GM20431 (cell line): ENCODE measurements around the gene RGP1.

Experiments
- in situ Hi-C: fragments of 300-500 bp; cut with MseI, MboI; formaldehyde crosslinking; loops from one replicate; pipeline ENCODE4 v1.15.0; 2020; ENCODE audit warnings: low sequenced_read_pairs; ENCODE audit not compliant: unreplicated experiment

RGP1 gene

DNA sequence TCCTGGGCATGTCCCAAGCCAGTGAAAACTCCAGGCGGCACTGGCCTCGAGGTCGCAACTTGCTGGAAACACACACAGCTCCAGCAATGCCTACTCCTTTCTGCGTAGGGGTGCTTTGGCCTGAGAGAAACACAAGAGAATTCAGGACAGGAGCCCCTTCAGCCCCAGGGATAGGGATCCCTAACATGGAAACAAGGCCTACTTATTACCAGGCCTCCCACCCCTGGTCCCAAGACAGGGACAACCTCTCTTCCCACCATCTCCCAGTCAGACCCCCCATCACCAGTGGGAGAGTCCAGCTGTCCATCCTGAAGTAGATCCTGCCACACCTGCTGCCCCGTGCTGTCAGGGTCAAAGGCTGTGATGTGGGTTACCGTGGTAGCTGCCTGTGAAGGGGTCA is 8.8 kb upstream of the RGP1 start:
- in situ Hi-C loops = no loop called here

DNA sequence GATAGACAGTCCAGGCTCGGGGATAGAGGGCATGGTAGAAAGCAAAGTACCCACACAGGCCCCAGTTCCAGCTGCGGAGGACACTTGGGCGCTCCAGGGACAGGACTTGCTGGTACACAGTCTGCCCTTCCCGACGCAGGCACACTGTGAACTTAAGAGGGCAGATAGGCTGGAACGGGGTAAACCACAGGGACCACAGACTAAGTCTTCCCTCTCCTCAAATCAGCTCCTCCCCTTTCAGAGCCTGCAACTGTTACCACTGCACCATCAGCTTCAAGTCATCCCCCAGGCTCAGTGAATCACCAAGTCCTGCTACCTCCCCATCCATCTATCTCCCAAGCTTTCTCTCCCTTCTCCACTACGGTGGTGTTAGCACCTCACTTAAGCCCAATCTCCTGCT is 7.3 kb upstream of the RGP1 start:
- in situ Hi-C loops = no loop called here

DNA sequence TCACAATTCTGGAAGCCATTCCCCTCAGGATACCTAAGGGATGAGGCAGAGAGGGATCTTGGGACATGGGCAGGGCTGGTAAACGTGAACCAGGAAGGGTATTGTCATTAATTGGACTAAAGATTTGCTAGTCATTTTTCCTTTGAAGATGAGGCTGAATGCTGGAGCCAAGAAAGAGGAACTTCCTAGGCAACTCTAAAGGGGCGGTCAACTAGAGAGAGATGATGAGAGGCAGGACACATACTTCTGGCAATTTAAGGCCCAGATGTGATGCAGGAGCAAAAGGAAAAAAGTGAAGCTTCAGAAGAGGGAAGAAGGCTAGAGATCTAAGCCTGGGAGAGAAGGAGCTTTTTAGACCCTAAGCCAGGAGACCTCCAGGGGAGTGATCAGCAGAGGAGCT is 5.6 kb upstream of the RGP1 start:
- in situ Hi-C loops = no loop called here

DNA sequence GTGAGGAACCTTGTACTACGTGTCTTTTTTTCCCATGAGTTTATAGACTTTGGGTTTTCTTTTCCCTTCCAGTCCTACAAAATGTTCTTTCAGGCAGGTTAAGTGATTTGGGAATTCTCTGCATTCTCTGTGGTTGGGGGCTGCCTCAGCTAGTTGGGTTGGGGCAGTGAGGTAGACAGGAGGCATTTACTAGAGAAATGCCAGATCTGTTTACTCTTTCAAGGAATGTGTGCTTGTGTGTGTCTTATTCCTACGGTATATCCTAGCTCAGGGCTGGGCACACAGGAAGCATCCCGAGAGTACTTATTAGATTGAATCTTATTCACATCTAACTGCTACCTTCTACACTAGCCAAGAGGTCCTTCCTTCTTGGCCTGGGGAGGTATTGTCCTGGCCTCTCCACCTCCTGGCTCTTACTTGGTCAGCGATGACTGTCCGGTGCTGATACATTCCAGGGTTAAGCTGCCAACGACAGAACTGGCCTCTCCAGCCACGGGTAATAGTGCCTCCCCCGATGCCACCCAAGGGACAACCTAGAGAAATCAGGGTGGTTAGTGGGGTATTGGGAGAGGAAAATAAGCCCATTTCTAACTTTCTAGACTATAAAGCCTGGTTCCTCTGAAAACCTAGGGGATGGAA is 5.1 kb upstream of the RGP1 start:
- in situ Hi-C loops = no loop called here

DNA sequence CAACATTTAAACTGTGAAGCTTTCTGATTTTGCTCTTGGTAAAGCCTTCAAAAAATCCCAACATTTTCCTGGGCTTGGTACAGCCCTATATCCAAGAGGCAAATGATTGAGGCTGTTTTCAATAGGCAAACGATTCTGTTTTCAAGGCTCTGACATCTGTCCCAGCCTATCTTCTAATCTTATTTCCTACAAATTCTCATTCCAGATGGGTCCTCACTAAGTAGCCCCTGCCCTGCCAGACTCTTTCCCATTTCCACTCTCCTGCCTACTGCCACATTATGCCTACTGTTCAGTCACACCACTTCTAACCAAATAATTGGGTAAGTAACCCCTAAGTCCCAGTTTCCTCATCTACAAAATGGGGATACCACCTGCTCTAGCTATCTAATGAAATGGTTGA is 3.5 kb upstream of the RGP1 start:
- in situ Hi-C loops = no loop called here

DNA sequence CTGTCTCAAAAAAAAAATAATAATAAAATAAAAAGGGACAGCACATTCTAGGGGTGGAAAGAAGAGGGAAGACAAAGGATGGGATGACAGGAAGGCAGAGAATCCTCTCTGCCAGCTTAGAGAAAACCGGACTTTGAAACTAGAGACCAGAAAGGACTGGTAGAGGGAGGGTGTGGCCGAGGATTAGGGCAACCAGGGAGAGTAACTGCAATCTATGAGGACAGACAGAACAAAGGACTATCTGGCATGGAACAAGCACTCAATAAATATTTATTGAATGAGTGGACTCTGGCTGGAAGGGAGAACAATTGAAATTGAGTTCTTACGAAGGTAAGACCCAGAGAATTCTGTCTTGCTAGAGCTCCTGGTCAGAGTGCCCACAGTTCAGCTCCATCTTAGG is 2.5 kb upstream of the RGP1 start:
- in situ Hi-C loops = no loop called here

DNA sequence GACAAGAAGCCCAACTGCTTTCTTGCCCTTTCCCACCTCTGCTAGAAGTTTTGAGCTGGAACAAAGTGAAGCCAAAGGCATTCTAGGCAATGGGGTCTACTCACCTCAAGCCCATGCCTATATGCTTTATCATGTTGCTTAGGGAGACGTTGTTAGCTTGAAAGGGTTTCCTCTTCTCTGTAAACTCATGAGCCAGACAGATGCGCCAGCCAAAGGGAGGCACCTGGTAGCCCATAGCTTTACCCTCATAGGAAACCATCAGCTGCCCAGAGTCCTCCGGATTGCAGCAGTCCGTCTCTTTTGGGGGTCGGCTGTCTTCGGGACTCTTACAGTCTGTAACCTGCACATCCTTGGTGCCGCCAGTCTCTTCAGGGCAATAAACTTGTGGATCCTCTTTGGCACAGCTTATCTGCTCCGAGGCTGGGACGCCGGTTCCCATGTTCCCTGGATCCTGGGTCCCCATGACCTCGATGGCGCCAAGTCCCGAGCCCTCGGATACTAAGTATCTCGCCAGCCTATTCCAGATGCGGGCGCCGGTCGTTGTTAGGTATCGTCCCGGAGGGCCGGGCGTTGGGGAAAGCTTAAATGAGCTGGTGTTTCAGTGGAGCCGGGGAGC is 737 bp upstream of the RGP1 start:
- in situ Hi-C loops = no loop called here

DNA sequence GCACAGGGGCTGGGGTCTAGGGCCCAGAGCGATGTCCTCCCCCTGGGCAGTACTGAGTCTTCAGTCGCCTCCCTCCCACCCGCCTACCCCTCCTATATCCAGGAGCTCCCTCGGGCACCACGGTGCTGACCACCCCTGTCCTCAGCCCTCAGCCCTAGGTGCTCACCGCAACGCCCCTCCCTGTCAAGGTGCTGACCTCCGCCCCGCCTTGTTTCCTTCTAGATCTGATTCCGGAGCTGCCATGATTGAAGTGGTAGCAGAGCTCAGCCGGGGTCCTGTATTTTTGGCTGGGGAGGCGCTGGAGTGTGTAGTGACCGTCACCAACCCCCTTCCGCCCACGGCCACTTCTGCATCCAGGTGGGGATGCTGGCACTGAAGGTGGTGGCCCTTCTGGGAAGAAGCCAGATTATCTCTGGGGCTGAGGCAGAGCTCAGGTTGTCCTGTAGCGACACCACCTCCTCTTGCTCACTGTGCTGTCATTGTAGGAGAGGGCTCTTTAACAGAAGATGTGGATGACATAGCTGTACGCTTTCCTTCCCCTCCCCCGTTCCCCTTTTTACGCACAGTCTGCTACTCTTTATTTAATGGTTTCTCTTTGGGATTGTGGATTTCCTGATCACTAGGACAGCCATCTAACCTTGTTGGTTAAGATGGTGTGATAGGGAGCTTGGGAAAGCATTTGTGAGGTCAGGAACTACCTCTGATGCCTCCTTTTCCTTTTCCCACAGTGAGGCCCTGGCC is 598 bp downstream of the RGP1 start:
- in situ Hi-C loops = no loop called here

DNA sequence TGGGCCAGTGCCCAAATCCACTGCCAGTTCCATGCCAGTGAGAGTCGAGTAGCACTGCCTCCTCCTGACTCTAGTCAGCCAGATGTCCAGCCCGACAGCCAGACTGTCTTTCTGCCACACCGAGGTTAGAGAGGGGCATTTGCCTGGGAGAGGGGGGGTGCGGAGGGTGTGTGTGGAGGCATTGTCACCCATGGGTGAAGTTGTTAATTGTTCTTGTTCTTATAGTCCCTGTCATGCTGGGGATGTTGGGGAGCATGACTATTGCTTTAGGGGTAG is 1.1 kb downstream of the RGP1 start:
- in situ Hi-C loops = no loop called here

DNA sequence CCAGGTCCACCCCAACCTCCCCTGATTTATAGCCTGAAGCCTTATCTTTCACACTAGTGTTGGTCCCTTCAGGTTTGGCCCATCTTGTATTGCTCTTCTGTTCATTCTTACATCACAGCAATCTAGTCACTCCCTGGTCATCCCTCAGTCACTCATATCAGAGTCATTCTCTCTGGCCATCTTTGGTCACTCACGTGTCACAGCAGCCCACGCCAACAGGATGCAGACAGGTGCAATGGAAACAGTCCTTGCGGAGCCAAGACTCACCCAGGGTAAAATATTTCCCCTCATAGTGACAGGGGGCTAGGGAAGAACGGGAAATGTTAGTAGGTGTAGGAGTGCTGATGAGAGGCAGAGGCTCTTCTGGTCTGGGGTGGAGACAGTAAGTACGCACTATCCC is 4.4 kb downstream of the RGP1 start:
- in situ Hi-C loops = no loop called here

DNA sequence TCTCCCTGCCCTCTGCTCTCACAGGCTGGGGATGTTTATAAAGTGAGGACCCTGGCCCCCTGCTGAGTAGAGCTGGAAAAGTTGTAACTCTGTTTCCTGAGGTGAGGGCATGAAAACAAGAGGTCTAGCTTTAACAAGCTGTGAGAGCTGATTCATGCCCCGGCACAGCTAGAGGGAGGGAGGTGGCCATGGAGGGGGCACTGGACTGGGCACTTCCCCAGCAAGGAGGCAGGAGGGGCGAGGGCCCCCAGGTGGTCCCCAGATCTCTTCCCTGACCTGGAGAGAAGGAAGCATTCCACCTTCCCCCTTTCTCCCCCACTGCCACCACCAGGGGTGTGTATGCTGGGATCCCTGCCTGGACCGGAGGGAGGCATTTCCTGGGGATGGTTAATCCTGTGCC is 5.2 kb downstream of the RGP1 start, which contains the start of gene MSMP:
MSMP (minus strand) TSS at position 13 of the 400 bp plus-strand sequence. CDS start 147 bp downstream, outside the sequence.
- in situ Hi-C loops = no loop called here

DNA sequence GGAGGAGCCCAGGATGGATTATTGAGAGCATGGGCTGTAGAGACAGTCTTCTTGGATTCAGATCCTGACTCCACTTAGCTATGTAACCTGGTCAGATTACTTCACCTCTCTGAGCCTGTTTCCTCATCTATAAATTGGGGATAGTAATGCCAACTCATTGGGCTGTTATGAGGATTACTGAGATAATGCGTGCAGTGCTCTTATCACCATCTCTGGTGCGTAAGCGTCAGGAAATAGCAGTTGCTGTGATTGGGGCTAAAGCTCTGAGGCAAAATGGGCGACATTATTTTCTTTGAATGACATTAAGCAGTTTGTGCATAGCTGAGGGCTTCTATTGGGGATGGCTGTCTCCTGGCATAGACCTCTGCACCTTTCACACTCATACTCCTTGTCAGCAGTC is 6.0 kb downstream of the RGP1 start:
- in situ Hi-C loops = no loop called here

DNA sequence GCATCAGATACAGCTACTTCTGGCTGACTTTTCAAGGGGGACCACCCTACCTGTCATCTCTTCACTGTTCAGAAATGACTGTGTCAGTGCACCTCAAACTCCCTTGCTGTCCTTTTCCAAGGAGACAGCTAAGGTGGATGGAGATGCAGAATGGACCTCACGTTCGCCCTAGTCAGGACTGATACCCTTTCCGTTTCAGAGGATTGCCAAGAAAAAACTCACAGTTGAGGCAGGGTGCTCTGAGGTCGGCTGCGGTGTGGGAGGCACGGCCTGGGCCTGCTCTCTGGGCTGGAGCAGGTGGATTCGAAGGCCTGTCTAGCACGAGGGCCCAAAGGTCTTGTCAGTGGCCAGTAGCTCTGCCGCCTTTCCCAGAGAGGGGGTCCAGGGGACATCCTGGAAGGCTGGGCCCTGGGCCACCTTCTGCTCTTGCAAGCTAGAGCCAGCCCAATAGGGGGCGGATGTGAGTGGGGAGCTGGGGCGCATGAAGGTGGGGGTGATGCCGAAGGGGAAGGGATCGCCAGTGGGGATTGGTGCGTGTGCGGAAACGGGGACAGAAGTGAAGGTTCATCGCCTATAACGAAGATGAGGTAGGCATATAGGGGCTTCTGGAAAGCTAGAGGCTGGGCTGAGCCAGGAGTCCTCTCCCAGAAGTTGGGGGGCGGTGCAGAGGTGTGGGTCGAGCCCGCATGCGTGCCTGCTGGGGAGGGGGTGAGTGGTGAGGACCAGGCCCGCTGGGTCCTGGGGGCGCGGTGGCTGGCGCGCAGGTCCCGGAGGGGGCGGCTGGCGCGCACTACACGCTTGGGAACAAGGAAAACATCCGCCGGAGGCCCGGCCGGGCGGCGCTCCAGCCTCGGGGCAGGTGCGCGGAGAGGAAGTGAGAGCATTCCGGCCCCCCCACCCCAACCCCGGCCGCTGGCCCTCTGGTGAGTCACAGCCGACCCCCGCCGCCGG is 7.5 kb downstream of the RGP1 start:
- in situ Hi-C loops = no loop called here

DNA sequence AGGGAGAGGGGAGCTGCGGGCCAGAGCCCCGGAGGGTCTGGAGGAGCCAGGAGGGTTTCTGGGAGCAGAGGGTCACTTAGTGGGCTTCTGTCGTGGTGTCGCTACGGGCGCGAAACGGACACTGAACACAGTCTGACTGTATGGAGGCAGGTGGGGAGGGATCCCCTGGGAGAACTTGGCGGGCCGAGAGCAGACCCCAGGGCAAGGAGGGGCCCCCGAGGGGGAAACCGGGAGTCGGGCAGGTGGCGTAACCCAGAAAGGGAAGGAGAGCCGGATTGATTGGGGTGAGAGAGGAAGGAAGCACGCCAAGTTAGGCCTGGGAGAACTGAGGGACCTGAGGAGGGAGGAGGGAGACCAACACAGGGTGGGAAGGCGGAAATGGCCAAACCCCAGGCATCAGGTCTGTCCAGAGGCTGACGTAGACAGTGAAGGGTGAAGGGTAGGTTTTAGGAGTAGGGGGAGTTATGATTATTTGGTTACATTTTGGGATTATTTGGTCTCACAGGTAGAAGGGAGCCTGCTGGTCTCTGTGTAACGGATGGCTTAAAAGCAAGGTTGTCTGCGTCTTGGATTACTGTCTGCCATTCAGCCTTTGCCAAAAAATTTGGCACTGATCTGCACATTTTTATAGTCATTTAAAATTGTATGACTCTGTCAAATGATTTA is 8.3 kb downstream of the RGP1 start:
- in situ Hi-C loops = no loop called here

DNA sequence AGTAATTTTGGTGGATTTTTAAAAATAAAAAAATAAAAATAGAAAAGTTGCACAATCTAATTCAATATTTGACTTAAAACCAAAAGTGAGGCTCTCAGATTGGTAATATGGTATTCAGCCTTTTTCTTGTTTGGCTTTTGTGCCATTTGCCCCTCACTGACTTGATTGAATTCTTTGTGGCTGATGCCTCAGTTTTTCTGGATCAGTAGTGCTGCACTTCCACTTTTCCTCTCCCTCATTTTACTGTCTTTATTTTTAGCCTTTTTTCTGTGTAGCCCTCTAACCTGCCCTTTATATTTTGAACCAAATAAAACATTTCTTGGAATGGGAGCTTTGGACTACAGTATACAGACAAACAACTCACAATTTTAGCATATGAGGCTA is 8.8 kb downstream of the RGP1 start:
- in situ Hi-C loops = no loop called here

DNA sequence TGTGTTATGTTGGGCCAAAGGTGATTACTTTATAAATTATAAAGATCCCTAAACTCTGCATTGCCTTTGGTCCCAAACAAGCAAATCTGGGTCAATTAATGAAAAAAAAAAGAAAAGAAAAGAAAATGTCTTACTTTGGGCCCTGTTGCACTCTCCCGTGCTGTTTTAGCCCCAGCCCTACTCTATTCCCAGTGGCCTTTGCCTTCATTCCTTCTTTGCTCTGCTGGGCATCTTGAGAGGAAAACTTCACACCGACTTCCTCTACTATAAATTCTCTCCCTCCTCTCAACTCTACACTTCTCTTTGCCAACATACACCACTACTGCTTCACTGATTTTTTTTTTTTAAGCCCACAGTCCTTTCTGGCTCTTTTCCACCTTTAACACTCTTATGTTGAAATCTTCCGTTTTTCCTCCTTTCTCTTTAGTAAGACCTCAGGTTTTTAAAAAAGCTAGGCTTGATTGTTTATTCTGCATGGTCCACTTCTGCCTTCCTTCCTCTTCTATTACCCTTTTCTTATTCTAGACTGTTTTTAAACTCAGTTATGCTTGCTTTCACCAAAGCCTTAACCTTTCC is 9.5 kb downstream of the RGP1 start:
- in situ Hi-C loops = no loop called here

DNA sequence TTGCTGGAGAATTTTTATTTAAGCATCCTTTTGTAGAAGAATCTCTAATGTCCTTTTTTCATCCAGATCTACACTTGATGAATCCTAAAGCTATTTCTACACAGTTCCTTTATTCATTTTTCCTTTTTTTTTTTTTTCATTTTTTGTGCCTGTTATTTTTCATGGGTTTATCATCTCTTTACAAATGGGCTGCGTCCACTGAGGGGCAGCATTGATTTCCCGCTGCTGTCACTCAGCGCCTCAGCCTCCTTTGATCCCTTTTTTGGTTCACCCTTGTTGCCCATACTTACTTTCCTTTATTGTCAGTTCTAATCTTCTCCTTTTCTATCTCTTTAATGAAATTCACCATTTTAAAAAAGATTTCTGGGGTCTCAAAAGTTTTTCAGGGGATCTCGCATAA is 10.7 kb downstream of the RGP1 start:
- in situ Hi-C loops = no loop called here

DNA sequence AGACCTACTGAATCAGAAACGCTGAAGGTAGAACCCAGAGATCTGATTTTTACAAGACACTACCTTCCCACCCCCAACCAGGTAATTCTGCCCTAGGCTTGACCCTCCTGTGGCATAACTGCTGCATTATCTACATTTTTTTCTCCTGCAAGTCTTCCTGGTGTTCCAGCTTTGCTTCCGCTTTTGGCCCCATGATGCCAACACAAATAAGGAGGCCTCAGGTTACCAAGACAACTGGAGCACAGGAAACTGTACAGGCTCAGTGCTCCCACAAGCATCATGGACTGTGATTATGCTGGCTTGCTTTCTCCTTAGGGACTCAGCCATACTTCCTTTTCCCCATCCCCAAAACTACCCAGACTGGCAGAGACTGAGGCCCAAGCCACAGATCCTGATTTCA is 11.6 kb downstream of the RGP1 start:
- in situ Hi-C loops = no loop called here

DNA sequence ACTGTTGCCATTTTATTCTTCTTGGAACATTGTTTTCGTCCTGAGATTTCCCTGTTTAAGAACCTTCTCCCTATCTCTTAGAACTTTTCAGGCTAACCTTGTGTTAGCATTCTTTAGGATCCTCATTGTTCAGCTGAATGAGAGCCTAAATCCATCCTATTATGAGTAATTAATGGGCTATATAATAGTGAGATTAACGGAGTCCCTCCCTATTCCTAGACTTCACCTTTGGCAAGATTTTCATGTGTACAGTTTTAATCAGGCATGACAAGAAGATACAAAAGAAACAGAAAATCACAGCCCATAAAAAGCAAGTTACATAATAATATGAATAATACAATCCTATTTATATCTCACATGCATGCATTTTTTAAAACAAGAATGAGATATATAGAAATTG is 14.1 kb downstream of the RGP1 start:
- in situ Hi-C loops = no loop called here

DNA sequence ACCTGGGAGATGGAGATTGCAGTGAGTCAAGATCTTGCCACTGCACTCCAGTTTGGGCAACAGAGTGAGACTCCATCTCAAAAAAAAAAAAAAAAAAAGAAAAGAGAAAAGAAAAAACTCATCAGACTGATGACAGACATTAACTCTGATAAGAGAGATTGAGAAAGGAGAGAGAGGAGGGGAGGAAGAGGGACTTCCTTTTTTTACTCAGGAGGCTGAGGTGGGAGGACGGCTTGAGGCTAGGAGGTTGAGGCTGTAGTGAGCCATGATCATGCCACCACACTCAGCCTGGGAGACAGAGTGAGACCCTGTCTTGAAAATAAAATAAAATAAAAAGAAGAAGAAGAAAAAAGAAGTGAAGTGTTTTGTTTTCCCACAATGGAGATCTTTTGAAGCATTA is 14.7 kb downstream of the RGP1 start:
- in situ Hi-C loops = no loop called here
